ENCODE measurements around the gene STXBP6.

The STXBP6 gene

DNA sequence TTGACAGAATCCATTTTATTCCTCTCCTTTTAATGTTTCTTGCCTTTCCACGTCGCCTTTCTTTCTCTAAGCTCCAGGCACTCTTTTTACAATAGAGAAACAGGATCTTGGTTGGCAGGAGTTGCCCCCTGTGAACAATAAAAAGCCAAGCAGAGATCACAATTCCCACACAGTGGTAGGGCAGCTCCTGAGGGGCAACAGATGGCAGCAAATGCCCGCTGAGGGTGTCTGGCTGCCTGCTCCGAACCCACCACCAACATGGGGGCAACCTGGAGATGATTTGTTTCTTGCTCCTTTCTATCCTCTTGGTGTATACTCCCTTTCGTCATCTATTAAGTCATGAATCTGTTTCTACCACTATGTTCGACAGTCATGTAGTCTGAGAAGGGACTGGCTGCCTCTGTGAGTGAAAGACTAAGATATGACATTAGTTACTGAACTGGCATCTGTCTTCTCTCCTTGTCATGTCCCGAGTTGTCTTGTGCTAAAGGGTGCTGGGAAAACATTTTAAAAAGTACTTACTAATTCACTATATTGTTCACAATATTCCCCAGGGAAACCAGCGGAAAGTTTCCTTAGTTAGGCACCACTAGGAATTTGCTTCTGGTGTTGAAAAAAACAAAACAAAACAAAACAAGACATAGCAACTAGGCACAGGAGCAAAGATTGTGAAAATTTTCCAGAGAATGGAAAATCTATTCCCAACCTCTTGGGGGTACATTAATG lies 170.1 kb downstream of the STXBP6 start:
- Histone ChIP-seq H3K9me2 (replicated peaks; ENCODE audit: control insufficient read depth, low read length) (no peaks in the 10 kb centered on the region), H3K4me2 (ENCODE audit: low read length) (no peak overlapping the region), H3K9me3 (ENCODE audit: control insufficient read depth, insufficient read depth, low read length) (no peaks in the 10 kb centered on the region), H3K4me1 (ENCODE audit: control insufficient read depth, low read length) (no peaks in the 10 kb centered on the region), H3K79me2 (ENCODE audit: control insufficient read depth, low read length) (no peaks in the 10 kb centered on the region), H3K4me3 (ENCODE audit: low read length) (no peak overlapping the region), H3K27ac (ENCODE audit: low read depth, low read length) (no peak overlapping the region), H4K20me1 (ENCODE audit: control insufficient read depth, insufficient read depth, low read depth, low read length) (no peaks in the 10 kb centered on the region), H3K27me3 (ENCODE audit: control insufficient read depth, low read length) (no peaks in the 10 kb centered on the region), H3F3A (ENCODE audit: control insufficient read depth, insufficient read depth) (no peaks in the 10 kb centered on the region), H3K36me3 (ENCODE audit: control insufficient read depth, low read length) (no peaks in the 10 kb centered on the region)
- TF ChIP-seq, protein P1, sequence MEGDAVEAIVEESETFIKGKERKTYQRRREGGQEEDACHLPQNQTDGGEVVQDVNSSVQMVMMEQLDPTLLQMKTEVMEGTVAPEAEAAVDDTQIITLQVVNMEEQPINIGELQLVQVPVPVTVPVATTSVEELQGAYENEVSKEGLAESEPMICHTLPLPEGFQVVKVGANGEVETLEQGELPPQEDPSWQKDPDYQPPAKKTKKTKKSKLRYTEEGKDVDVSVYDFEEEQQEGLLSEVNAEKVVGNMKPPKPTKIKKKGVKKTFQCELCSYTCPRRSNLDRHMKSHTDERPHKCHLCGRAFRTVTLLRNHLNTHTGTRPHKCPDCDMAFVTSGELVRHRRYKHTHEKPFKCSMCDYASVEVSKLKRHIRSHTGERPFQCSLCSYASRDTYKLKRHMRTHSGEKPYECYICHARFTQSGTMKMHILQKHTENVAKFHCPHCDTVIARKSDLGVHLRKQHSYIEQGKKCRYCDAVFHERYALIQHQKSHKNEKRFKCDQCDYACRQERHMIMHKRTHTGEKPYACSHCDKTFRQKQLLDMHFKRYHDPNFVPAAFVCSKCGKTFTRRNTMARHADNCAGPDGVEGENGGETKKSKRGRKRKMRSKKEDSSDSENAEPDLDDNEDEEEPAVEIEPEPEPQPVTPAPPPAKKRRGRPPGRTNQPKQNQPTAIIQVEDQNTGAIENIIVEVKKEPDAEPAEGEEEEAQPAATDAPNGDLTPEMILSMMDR (IDR thresholded peaks at IDR 0.05; ENCODE audit: low read depth, low read length, poor library complexity, severe bottlenecking) = no peak
- TF ChIP-seq EZH2phosphoT487 (IDR thresholded peaks at IDR 0.05; ENCODE audit: borderline replicate concordance, low read length) = no peak

DNA sequence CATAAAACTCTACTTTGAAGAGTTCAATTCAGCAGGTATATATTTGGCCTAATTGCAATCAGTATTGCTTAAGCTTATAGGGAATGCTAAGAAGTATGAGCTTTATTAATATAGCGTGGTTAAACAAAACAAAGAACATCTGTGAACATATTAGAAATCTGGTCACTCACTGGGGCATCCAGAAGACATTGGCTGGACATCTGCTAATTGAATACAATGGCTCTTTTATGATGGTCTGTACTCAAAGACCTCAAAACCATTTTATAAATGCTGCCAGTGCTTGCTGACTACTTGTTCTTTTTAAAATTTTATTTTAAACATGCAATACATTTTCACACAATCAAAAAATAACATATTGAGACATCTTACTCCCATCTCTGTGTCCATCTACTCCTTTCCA lies 173.0 kb downstream of the STXBP6 start:
- Histone ChIP-seq H3K9me3 (ENCODE audit: control insufficient read depth, insufficient read depth, low read length) (no peaks in the 10 kb centered on the region), H3K27me3 (ENCODE audit: control insufficient read depth, low read length) (no peaks in the 10 kb centered on the region), H3K27ac (ENCODE audit: low read depth, low read length) (no peak overlapping the region), H3K4me2 (ENCODE audit: low read length) (no peak overlapping the region), H3K36me3 (ENCODE audit: control insufficient read depth, low read length) (no peaks in the 10 kb centered on the region), H3F3A (ENCODE audit: control insufficient read depth, insufficient read depth) (no peaks in the 10 kb centered on the region), H3K4me1 (ENCODE audit: control insufficient read depth, low read length) (no peaks in the 10 kb centered on the region), H3K79me2 (ENCODE audit: control insufficient read depth, low read length) (no peaks in the 10 kb centered on the region), H3K9me2 (replicated peaks; ENCODE audit: control insufficient read depth, low read length) (no peaks in the 10 kb centered on the region), H4K20me1 (ENCODE audit: control insufficient read depth, insufficient read depth, low read depth, low read length) (no peaks in the 10 kb centered on the region), H3K4me3 (ENCODE audit: low read length) (no peak overlapping the region)
- TF ChIP-seq, protein P1 (IDR thresholded peaks at IDR 0.05; ENCODE audit: low read depth, low read length, poor library complexity, severe bottlenecking) = no peak
- TF ChIP-seq EZH2phosphoT487 (IDR thresholded peaks at IDR 0.05; ENCODE audit: borderline replicate concordance, low read length) = no peak

DNA sequence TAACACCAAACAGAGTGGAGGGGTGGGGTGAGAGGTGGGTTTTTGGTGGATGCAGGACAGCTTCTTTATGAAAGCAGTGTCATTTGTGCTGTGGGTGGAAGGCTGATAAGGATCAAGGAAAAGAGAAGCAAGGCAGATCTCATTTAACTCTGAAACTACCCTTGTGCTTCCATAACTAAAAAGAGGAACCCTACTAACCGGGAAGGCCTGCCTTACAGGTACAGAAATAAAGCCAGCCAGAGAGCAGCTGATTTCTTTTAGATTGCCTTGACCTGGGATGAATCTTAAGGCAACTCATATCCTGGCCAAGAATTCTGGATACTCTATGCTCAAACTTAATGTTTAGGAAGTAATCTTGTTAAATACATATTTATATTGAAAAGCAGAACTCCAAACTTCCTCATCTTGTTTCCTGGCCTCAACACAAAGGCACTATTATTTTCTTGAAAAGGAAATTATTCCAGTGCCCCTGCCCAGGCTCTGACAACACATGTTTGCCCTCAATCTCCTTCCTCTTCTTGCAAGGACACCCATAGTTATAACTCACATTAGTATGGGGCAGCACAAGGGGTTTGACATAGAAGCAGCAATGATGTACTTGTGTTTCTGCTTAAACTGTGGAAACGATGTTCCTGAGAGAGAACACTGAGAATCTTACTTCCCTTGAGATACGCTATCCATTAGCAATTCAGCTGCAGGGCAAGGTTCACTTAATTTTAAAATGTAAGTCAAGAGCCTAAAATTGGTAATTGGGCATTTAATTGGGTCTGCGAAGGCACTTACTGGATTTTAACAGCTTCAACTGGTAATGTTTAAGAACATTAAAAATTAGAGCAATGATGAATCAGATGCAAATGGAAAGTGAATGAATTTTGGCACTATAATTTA lies 173.7 kb downstream of the STXBP6 start:
- no peak overlapping the region for H3K27ac ChIP-seq (ENCODE audit: low read depth, low read length)
- H4K20me1 ChIP-seq (ENCODE audit: control insufficient read depth, insufficient read depth, low read depth, low read length) = no peaks in the 10 kb centered on the region
- no peak overlapping the region for H3K4me3 ChIP-seq (ENCODE audit: low read length)
- H3K4me1 ChIP-seq (ENCODE audit: control insufficient read depth, low read length) = no peaks in the 10 kb centered on the region
- TF ChIP-seq, protein P1 (IDR thresholded peaks at IDR 0.05; ENCODE audit: low read depth, low read length, poor library complexity, severe bottlenecking) = no peak
- TF ChIP-seq EZH2phosphoT487 (IDR thresholded peaks at IDR 0.05; ENCODE audit: borderline replicate concordance, low read length) = no peak
- H3K27me3 ChIP-seq (ENCODE audit: control insufficient read depth, low read length) = no peaks in the 10 kb centered on the region
- no peaks in the 10 kb centered on the region for H3K79me2 ChIP-seq (ENCODE audit: control insufficient read depth, low read length)
- H3K9me2 ChIP-seq (replicated peaks; ENCODE audit: control insufficient read depth, low read length) = no peaks in the 10 kb centered on the region
- H3K9me3 ChIP-seq (ENCODE audit: control insufficient read depth, insufficient read depth, low read length) = no peaks in the 10 kb centered on the region
- H3K36me3 ChIP-seq (ENCODE audit: control insufficient read depth, low read length) = no peaks in the 10 kb centered on the region
- no peak overlapping the region for H3K4me2 ChIP-seq (ENCODE audit: low read length)
- H3F3A ChIP-seq (ENCODE audit: control insufficient read depth, insufficient read depth) = no peaks in the 10 kb centered on the region
